Measurements from ENCODE around the gene CDCA3. TPM values are rescaled to one million over a fixed set of nuclear protein-coding genes. Genes with fewer than 3 reads are reported as not detected.
A peak's percentile ranks its signal among the peaks of the same experiment; 100 is the strongest.
"Not testable (repeated sequence)": the region's sequence is repeated elsewhere in the genome, so short reads cannot be mapped to it uniquely, and the experiment has no call there.

Gene CDCA3
- total RNA-seq, 1 donor = 21.2 TPM

- TF ChIP-seq CTCF (IDR thresholded peaks at IDR 0.05; ENCODE audit: insufficient read depth, low read depth, low read length) = peak; percentile 73
- DNase-seq (ENCODE audit: low read depth) = peak; percentile 97
- peak overlapping the region; percentile 60 for H3K4me3 ChIP-seq (ENCODE audit: low read depth, low read length)
Measured at GRCh38 chr12:6890789-6891645, 39.9 kb upstream of the CDCA3 start.

GRCh38 chr12:6889775-6890573, 38.9 kb upstream of the CDCA3 start:
- DNase-seq (ENCODE audit: low read depth); H3K4me3 ChIP-seq (ENCODE audit: low read depth, low read length): not testable (repeated sequence)

- DNase-seq (ENCODE audit: low read depth) = not testable (repeated sequence)
Measured at GRCh38 chr12:6888794-6889193, 37.7 kb upstream of the CDCA3 start.

GRCh38 chr12:6888360-6888759, 37.3 kb upstream of the CDCA3 start:
- DNase-seq (ENCODE audit: low read depth) = no peak
- no peak for TF ChIP-seq CTCF (IDR thresholded peaks at IDR 0.05; ENCODE audit: insufficient read depth, low read depth, low read length)
- H3K4me3 ChIP-seq (ENCODE audit: low read depth, low read length) = no peak overlapping the region

More at GRCh38 chr12:6888794-6889193, 37.7 kb upstream of the CDCA3 start:
- not testable (repeated sequence) for H3K4me3 ChIP-seq (ENCODE audit: low read depth, low read length)

GRCh38 chr12:6887460-6887859, 36.4 kb upstream of the CDCA3 start:
- TF ChIP-seq CTCF (IDR thresholded peaks at IDR 0.05; ENCODE audit: insufficient read depth, low read depth, low read length) = no peak
- DNase-seq (ENCODE audit: low read depth) = no peak
- H3K4me3 ChIP-seq (ENCODE audit: low read depth, low read length) = no peak overlapping the region

- DNase-seq (ENCODE audit: low read depth); H3K4me3 ChIP-seq (ENCODE audit: low read depth, low read length): not testable (repeated sequence)
Measured at GRCh38 chr12:6886206-6886999, 35.3 kb upstream of the CDCA3 start.

- no peak for TF ChIP-seq CTCF (IDR thresholded peaks at IDR 0.05; ENCODE audit: insufficient read depth, low read depth, low read length)
- H3K4me3 ChIP-seq (ENCODE audit: low read depth, low read length) = no peak overlapping the region
- DNase-seq (ENCODE audit: low read depth) = no peak
Measured at GRCh38 chr12:6884539-6884938, 33.5 kb upstream of the CDCA3 start.

GRCh38 chr12:6883683-6884082, 32.6 kb upstream of the CDCA3 start:
- H3K4me3 ChIP-seq (ENCODE audit: low read depth, low read length) = no peak overlapping the region
- DNase-seq (ENCODE audit: low read depth) = no peak
- TF ChIP-seq CTCF (IDR thresholded peaks at IDR 0.05; ENCODE audit: insufficient read depth, low read depth, low read length) = no peak
